Skin epidermis (tissue), 12 donors: ENCODE measurements around the gene LIN54.
A peak's percentile ranks its signal among the peaks of the same experiment; 100 is the strongest.

Experiments
- H3K27ac ChIP-seq, 21 experiments: fragments of 200-600 bp; sonication (generic) in 11 of 21; one replicate each; pipeline ENCODE4 v1.5.0; 2020; ENCODE audit warnings: mild to moderate bottlenecking in 3 of 21, inconsistent platforms in 2 of 21, moderate library complexity in 2 of 21
- H3K4me3 ChIP-seq, 7 experiments: fragments of 200-600 bp; sonication (generic) in 2 of 7; one replicate each; pipeline ENCODE4 v1.5.0; 2020; ENCODE audit warnings: inconsistent platforms in 2 of 7, mild to moderate bottlenecking in 2 of 7, moderate library complexity in 1 of 7

Gene LIN54

DNA sequence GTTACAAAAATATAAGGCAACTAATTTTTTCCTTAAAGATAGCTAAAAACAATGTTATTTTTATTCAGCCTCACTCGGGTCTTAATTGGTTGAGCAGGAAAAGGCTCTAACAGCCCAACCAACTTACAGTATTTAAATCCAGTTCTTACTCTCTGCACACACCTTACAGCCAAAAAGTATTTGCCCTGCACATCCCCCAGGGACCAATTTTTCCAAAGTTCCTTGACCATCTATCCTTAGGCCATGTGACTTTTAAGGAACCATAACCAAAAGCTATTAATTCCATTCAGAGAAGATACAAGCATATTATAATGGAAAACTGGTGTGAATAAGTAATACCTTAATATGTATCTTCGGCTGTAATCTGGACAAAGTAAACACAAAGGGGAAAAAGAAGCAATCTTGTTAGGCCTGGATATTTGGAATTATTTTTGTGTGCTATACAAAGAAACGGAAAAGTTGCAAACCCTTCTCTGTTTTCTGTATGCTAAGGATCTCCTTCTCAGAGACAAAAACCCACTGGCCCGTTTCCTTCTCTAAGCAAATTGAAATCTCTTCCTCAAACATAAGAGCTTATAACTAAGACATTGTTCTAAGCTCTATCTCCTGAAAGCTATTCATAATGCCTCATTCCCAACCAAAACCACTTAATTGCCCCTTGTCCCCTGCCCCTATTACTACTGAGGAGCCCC lies 111.1 kb downstream of the LIN54 start:
- peak overlapping the region; percentile 34 to 100 (median 97) for H3K27ac ChIP-seq
- H3K4me3 ChIP-seq, result peak overlapping the region; percentile 42 to 75 (median 67)

DNA sequence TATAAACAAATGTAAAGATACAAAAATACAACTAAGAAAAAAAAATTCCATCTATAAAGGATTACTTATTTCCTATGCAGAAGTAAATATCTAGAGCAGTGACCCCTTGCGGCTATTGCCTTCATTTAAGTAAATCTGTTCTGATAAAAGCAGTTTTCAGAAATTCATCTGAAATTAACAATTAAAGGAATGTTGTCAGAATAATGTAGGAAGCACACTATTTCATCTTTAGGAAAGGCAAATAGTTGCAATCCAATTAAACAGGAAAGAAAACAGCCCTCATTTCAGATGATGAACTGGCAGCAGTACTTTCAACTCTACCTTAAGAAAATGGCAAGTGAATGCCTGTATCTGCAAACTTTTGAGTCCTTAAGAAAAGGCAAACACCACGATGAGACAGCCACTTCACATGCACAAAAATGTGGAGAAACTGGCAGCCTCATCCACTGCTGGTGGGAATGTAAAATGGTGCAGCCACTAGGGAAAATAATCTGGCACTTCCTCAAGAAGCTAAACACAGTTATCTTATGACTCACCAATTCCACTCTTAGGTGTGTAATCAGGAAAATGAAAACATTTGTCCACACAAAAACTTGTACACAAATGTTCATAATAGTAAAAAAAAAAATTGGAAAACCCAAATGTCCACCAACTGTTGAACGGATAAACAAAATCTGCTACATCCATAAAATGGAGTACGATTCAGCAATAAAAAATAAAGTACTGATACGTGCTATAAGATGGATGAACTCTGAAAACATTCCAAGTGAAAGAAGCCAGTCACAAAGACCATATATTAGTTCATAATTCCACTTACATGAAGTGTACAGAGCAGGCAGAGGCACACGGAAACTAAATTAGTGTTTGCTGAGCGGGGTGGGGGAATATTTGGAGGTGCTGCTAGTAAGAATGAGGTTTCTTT lies 112.0 kb downstream of the LIN54 start:
- peak overlapping the region; percentile 42 to 75 (median 67) for H3K4me3 ChIP-seq
- peak overlapping the region in 15 of 21 experiments; percentile 1 to 100 (median 98) for H3K27ac ChIP-seq

DNA sequence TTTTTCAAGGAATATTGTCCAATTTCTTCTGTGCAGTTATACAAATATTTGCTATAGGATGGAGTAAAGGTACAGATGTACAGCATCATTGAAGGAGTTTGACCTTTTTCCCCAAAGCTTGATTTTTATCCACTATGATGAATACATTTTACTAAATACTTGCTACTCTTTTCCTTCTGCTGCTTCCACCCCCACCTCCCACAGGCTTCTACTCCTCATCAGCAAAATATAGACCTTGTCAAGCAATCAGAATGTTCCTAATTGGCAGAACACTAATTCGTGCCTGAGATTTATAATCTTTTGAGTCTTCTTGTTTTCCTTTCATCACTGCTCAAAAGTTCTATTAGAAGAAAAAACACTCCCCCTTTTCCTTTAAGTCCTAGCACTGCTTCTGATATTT lies 113.9 kb downstream of the LIN54 start:
- Histone ChIP-seq H3K4me3 (no peak overlapping the region), H3K27ac (no peak overlapping the region)

DNA sequence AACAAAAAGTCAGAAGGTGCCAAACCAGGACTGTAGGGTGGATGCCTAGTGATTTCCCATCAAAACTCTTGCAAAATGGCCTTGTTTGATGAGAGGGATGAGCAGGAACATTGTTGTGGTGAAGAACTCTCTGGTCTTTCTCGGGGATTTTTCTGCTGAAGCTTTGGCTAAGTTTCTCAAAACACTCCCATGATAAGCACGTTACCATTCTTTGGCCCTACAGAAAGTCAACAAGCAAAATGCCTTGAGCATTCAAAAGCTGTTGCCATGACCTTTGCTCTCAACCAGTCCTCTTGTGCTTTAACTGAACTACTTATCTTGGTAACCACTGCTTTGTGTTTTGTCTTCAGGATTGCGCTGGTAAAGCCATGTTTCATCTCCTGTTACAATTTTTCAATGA lies 116.7 kb downstream of the LIN54 start:
- no peak overlapping the region for H3K27ac ChIP-seq
- H3K4me3 ChIP-seq, result no peak overlapping the region

- Histone ChIP-seq H3K4me3 (no peak overlapping the region), H3K27ac (peak overlapping the region in 1 of 21 experiments; percentile 99)
These were observed 118.2 kb downstream of the LIN54 start for GRCh38 chr4:82892467-82892802.

GRCh38 chr4:82891707-82892466 lies 118.7 kb downstream of the LIN54 start:
- Histone ChIP-seq H3K4me3 (peak overlapping the region; percentile 59 to 88 (median 78)), H3K27ac (peak overlapping the region in 20 of 21 experiments; percentile 79 to 99 (median 96))

- H3K27ac ChIP-seq, result peak within 1 kb of the TSS; percentile 79 to 99 (median 95)
- peak within 1 kb of the TSS; percentile 59 to 88 (median 78) for H3K4me3 ChIP-seq
These were observed 119.5 kb downstream of the LIN54 start, which contains the start of gene SEC31A for GRCh38 chr4:82890901-82891706. SEC31A (minus strand) TSS chr4:82891153; CDS start chr4:82881936, 9,217 bp downstream.

GRCh38 chr4:82890528-82890900 lies 120.1 kb downstream of the LIN54 start:
- peak overlapping the region; percentile 59 to 88 (median 78) for H3K4me3 ChIP-seq
- H3K27ac ChIP-seq, result peak overlapping the region; percentile 79 to 99 (median 95)

- H3K4me3 ChIP-seq, result peak overlapping the region; percentile 59 to 88 (median 78)
- peak overlapping the region in 5 of 21 experiments; percentile 93 to 99 (median 97) for H3K27ac ChIP-seq
These were observed 121.3 kb downstream of the LIN54 start for GRCh38 chr4:82889287-82889686.

- Histone ChIP-seq H3K27ac (peak overlapping the region in 3 of 21 experiments; percentile 0 to 42 (median 22)), H3K4me3 (no peak overlapping the region)
These were observed 124.3 kb downstream of the LIN54 start for GRCh38 chr4:82886147-82886942.

- Histone ChIP-seq H3K4me3 (no peak overlapping the region), H3K27ac (no peak overlapping the region)
These were observed 125.2 kb downstream of the LIN54 start for GRCh38 chr4:82885410-82885809.
